Endothelial cell (in vitro differentiated cells): ENCODE measurements around the gene TMEM135. TPM values are rescaled to one million over a fixed set of nuclear protein-coding genes. Genes with fewer than 3 reads are reported as not detected.

Experiments used
- DNase-seq: peaks from one replicate; pipeline ENCODE4 v3.0.0; 2021; ENCODE audit warnings: low spot score
- H3K27ac Mint-ChIP-seq: one replicate; pipeline ENCODE4 v1.8.0; 2021; ENCODE audit warnings: mixed read lengths, inconsistent platforms; ENCODE audit not compliant: unreplicated experiment
- H3K27me3 Mint-ChIP-seq: one replicate; pipeline ENCODE4 v1.8.0; 2021; ENCODE audit warnings: mild to moderate bottlenecking, moderate library complexity, mixed read lengths, inconsistent platforms; ENCODE audit not compliant: unreplicated experiment
- H3K36me3 Mint-ChIP-seq: one replicate; pipeline ENCODE4 v1.8.0; 2021; ENCODE audit warnings: mild to moderate bottlenecking, low read depth, mixed read lengths, inconsistent platforms; ENCODE audit not compliant: unreplicated experiment
- H3K4me1 Mint-ChIP-seq: one replicate; pipeline ENCODE4 v1.8.0; 2021; ENCODE audit warnings: mild to moderate bottlenecking, mixed read lengths, inconsistent platforms; ENCODE audit not compliant: unreplicated experiment
- H3K4me3 Mint-ChIP-seq: one replicate; pipeline ENCODE4 v1.8.0; 2021; ENCODE audit warnings: mild to moderate bottlenecking, mixed read lengths, inconsistent platforms; ENCODE audit not compliant: unreplicated experiment
- H3K9me3 Mint-ChIP-seq: one replicate; pipeline ENCODE4 v1.8.0; 2021; ENCODE audit warnings: mixed read lengths, inconsistent platforms; ENCODE audit not compliant: unreplicated experiment
- total RNA-seq: library from RNA; stranded (reverse); fragmentation: NEBNext Ultra II Directional; extraction: Animal tissue kit (Norgen Biotek cat#: 25700); gene quantifications from one replicate; pipeline ENCODE4 v1.2.1, GENCODE V29; 2021; ENCODE audit not compliant: unreplicated experiment
- TF ChIP-seq, protein P1 (sequence below): fragments of 200-600 bp; sonication (generic); IDR thresholded peaks from one replicate; pipeline ENCODE4 v1.5.0; 2021; ENCODE audit warnings: antibody characterized with exemption; ENCODE audit not compliant: unreplicated experiment

Gene TMEM135
- total RNA-seq, 1 donor from 2014 or later: 49.7 TPM

DNA sequence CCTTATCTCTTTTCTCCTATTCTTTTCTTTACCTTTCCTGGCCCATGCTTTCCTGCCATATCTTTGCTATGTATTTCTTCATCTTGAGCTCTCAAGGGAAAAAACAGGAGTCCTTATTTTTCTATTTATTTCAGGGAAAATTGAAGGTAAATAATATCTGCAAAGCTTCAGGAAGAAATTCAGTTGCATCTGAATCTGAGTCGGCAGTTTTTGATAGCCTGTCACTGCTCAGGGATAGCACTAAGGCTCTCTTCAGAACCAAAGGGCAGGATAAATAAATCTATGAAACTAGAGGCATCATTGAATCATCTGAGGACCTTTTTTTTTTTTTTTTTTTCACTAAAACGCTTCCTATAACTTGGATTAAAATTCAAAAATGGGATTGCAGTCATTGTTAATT is 288.9 kb downstream of the TMEM135 start:
- no peak overlapping the region for H3K27ac Mint-ChIP-seq
- TF ChIP-seq, protein P1, sequence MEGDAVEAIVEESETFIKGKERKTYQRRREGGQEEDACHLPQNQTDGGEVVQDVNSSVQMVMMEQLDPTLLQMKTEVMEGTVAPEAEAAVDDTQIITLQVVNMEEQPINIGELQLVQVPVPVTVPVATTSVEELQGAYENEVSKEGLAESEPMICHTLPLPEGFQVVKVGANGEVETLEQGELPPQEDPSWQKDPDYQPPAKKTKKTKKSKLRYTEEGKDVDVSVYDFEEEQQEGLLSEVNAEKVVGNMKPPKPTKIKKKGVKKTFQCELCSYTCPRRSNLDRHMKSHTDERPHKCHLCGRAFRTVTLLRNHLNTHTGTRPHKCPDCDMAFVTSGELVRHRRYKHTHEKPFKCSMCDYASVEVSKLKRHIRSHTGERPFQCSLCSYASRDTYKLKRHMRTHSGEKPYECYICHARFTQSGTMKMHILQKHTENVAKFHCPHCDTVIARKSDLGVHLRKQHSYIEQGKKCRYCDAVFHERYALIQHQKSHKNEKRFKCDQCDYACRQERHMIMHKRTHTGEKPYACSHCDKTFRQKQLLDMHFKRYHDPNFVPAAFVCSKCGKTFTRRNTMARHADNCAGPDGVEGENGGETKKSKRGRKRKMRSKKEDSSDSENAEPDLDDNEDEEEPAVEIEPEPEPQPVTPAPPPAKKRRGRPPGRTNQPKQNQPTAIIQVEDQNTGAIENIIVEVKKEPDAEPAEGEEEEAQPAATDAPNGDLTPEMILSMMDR: no peak
- no peaks in the 10 kb centered on the region for H3K9me3 Mint-ChIP-seq
- DNase-seq: no peak
- H3K36me3 Mint-ChIP-seq: peaks cover 11% of the 10 kb centered on the region
- no peak overlapping the region for H3K4me3 Mint-ChIP-seq
- peaks cover 3% of the 10 kb centered on the region for H3K27me3 Mint-ChIP-seq
- no peaks in the 10 kb centered on the region for H3K4me1 Mint-ChIP-seq

GRCh38 chr11:87329172-87329571 is 291.4 kb downstream of the TMEM135 start:
- TF ChIP-seq, protein P1: no peak
- Mint-ChIP-seq H3K4me3 (no peak overlapping the region), H3K36me3 (peaks cover 16% of the 10 kb centered on the region), H3K4me1 (no peaks in the 10 kb centered on the region), H3K9me3 (no peaks in the 10 kb centered on the region), H3K27ac (no peak overlapping the region), H3K27me3 (peaks cover 3% of the 10 kb centered on the region)
- no peak for DNase-seq

- Mint-ChIP-seq H3K9me3 (no peaks in the 10 kb centered on the region), H3K27ac (no peak overlapping the region), H3K36me3 (peaks cover 23% of the 10 kb centered on the region), H3K27me3 (peaks cover 3% of the 10 kb centered on the region), H3K4me3 (no peak overlapping the region), H3K4me1 (no peaks in the 10 kb centered on the region)
- DNase-seq: no peak
- TF ChIP-seq, protein P1: no peak
Measured at GRCh38 chr11:87330187-87330601, 292.5 kb downstream of the TMEM135 start.

- DNase-seq: no peak
- Mint-ChIP-seq H3K27ac (no peak overlapping the region), H3K36me3 (peaks cover 23% of the 10 kb centered on the region), H3K4me1 (no peaks in the 10 kb centered on the region), H3K4me3 (no peak overlapping the region), H3K9me3 (peaks cover under 1% of the 10 kb centered on the region), H3K27me3 (peaks cover 3% of the 10 kb centered on the region)
- TF ChIP-seq, protein P1: no peak
Measured at GRCh38 chr11:87331273-87331672, 293.5 kb downstream of the TMEM135 start.

DNA sequence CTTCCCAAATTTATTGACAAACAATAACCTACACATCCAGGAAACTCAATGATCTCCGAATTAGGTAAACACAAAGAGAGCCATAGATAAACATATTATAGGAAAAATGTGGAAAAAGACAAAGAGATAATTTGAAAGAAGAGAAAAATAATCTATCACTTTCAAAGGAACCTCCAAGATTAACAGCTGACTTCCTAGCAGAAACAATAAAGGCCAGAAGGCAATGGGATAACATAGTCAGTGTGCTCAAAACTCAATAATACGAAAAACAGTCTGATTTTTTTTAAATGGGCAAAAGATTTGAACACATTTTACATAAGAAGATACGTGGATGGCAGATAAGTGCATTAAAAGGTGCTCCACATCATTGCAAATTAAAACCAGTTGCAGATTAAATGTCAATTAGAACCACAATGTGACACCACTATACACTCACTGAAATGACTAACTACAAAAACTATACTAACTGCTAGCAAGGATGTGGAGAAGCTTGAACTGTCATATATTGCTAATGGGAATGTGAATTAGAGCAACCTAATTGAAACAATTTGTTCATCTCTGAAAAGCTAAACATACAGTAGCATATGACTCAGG is 300.4 kb downstream of the TMEM135 start:
- Mint-ChIP-seq H3K4me1 (no peaks in the 10 kb centered on the region), H3K27ac (no peak overlapping the region), H3K27me3 (no peaks in the 10 kb centered on the region), H3K4me3 (no peak overlapping the region), H3K9me3 (peaks cover 15% of the 10 kb centered on the region), H3K36me3 (peaks cover 24% of the 10 kb centered on the region)
- TF ChIP-seq, protein P1: no peak
- DNase-seq: no peak
